Measurements from ENCODE around the gene LIM2. TPM values are rescaled to one million over a fixed set of nuclear protein-coding genes. Genes with fewer than 3 reads are reported as not detected.

LIM2 gene
- total and polyA plus RNA-seq, 2 experiments from 2014 or later: not detected

DNA sequence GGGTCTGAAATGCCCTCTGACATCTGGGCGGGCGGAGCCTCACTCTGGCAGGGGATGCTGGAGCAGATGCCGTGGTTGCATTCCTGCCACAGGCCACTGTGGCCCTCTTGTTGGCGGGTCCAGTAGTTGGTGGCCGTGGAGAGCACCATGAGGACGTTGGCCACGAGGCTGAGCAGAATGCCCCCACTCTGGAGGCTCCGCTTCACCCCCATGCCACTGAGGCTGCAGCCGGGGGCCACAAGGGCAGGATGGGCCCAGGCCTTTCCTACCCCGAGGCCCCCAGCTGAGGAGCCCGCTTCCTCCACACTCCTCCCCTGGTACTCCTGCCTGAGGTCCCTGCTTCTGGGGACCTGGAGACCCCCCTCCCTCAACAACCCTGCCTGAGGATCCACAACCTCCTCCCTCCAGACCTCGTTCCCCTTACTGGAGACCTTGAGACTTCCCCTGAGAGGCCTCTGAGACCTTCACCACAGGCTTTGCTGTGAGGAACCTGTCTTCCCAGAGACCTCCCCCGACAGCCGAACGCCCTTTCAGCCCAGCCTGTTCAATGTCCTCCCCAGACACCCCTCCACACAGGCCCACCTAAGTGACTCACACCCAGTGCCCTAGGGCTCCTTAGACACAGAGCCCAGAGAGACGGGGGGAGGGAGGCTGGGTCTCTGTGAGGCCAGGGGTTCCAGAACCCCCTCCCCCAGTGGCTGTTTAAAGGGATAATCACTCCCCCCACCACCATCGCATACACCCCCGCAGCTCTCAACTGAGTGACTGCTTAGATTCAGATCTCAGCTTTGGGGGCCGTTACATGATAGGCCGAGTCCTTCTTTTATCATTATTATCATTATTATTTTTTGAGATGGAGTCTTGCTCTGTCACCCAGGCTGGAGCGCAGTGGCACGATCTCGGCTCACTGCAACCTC, 19.1 kb downstream of the LIM2 start, which contains the start of gene CLDND2:
CLDND2 (minus strand) TSS at position 638 of the 917 bp plus-strand sequence; CDS start at position 212, 426 bp downstream.
- Histone ChIP-seq H3F3A (replicated peaks; ENCODE audit: low read depth) (no peaks in the 10 kb centered on the region; the same call in 1 of the 2 replicates), H3K27me3 (ENCODE audit: insufficient read depth) (no peaks in the 10 kb centered on the region), H3K4me2 (peak within 1 kb of the TSS; percentile 89), H3K4me1 (ENCODE audit: insufficient read depth) (peaks cover 15% of the 10 kb centered on the region; the same call in 1 of the 2 replicates), H2AFZ (peak within 1 kb of the TSS; percentile 69), H3K4me3 (peak within 1 kb of the TSS; percentile 98), H3K79me2 (replicated peaks; ENCODE audit: insufficient read depth) (0 out of 2 replicates have a peak, but pooled peaks cover 4% of the 10 kb centered on the region), H3K36me3 (ENCODE audit: insufficient read depth) (no peaks in the 10 kb centered on the region), H3K9me2 (ENCODE audit: insufficient read depth) (no peaks in the 10 kb centered on the region), H4K20me1 (replicated peaks; ENCODE audit: insufficient read depth) (no peaks in the 10 kb centered on the region), H3K27ac (ENCODE audit: low read depth) (peak within 1 kb of the TSS; percentile 86)
- Mint-ChIP-seq H3K27me3 (ENCODE audit: insufficient read depth, low read depth, poor library complexity) (peaks cover 18% of the 10 kb centered on the region), H3K27ac (peak within 1 kb of the TSS; percentile 96), H3K36me3 (ENCODE audit: low read depth) (no peaks in the 10 kb centered on the region; the same call in 2 of the 3 replicates), H3K4me3 (peak within 1 kb of the TSS; percentile 99), H3K4me1 (peaks cover 21% of the 10 kb centered on the region), H3K9me3 (no peaks in the 10 kb centered on the region; the same call in 2 of the 3 replicates)
- DNase-seq (ENCODE audit: low spot score): no peak
- TF ChIP-seq, protein P1, sequence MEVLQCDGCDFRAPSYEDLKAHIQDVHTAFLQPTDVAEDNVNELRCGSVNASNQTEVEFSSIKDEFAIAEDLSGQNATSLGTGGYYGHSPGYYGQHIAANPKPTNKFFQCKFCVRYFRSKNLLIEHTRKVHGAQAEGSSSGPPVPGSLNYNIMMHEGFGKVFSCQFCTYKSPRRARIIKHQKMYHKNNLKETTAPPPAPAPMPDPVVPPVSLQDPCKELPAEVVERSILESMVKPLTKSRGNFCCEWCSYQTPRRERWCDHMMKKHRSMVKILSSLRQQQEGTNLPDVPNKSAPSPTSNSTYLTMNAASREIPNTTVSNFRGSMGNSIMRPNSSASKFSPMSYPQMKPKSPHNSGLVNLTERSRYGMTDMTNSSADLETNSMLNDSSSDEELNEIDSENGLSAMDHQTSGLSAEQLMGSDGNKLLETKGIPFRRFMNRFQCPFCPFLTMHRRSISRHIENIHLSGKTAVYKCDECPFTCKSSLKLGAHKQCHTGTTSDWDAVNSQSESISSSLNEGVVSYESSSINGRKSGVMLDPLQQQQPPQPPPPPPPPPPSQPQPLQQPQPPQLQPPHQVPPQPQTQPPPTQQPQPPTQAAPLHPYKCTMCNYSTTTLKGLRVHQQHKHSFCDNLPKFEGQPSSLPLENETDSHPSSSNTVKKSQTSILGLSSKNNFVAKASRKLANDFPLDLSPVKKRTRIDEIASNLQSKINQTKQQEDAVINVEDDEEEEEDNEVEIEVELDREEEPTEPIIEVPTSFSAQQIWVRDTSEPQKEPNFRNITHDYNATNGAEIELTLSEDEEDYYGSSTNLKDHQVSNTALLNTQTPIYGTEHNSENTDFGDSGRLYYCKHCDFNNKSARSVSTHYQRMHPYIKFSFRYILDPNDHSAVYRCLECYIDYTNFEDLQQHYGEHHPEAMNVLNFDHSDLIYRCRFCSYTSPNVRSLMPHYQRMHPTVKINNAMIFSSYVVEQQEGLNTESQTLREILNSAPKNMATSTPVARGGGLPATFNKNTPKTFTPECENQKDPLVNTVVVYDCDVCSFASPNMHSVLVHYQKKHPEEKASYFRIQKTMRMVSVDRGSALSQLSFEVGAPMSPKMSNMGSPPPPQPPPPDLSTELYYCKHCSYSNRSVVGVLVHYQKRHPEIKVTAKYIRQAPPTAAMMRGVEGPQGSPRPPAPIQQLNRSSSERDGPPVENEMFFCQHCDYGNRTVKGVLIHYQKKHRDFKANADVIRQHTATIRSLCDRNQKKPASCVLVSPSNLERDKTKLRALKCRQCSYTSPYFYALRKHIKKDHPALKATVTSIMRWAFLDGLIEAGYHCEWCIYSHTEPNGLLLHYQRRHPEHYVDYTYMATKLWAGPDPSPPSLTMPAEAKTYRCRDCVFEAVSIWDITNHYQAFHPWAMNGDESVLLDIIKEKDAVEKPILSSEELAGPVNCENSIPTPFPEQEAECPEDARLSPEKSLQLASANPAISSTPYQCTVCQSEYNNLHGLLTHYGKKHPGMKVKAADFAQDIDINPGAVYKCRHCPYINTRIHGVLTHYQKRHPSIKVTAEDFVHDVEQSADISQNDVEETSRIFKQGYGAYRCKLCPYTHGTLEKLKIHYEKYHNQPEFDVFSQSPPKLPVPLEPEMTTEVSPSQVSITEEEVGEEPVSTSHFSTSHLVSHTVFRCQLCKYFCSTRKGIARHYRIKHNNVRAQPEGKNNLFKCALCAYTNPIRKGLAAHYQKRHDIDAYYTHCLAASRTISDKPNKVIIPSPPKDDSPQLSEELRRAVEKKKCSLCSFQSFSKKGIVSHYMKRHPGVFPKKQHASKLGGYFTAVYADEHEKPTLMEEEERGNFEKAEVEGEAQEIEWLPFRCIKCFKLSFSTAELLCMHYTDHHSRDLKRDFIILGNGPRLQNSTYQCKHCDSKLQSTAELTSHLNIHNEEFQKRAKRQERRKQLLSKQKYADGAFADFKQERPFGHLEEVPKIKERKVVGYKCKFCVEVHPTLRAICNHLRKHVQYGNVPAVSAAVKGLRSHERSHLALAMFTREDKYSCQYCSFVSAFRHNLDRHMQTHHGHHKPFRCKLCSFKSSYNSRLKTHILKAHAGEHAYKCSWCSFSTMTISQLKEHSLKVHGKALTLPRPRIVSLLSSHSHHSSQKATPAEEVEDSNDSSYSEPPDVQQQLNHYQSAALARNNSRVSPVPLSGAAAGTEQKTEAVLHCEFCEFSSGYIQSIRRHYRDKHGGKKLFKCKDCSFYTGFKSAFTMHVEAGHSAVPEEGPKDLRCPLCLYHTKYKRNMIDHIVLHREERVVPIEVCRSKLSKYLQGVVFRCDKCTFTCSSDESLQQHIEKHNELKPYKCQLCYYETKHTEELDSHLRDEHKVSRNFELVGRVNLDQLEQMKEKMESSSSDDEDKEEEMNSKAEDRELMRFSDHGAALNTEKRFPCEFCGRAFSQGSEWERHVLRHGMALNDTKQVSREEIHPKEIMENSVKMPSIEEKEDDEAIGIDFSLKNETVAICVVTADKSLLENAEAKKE (CRISPR knock-in tag; IDR thresholded peaks at IDR 0.05): no peak
- TF ChIP-seq, protein P2, sequence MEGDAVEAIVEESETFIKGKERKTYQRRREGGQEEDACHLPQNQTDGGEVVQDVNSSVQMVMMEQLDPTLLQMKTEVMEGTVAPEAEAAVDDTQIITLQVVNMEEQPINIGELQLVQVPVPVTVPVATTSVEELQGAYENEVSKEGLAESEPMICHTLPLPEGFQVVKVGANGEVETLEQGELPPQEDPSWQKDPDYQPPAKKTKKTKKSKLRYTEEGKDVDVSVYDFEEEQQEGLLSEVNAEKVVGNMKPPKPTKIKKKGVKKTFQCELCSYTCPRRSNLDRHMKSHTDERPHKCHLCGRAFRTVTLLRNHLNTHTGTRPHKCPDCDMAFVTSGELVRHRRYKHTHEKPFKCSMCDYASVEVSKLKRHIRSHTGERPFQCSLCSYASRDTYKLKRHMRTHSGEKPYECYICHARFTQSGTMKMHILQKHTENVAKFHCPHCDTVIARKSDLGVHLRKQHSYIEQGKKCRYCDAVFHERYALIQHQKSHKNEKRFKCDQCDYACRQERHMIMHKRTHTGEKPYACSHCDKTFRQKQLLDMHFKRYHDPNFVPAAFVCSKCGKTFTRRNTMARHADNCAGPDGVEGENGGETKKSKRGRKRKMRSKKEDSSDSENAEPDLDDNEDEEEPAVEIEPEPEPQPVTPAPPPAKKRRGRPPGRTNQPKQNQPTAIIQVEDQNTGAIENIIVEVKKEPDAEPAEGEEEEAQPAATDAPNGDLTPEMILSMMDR (conservative IDR thresholded peaks at IDR 0.05; ENCODE audit: low read depth in 2 of 2): no peak
- TF ChIP-seq ZNF331 (CRISPR knock-in tag; IDR thresholded peaks at IDR 0.05; ENCODE audit: low read depth) (no peak), EZH2phosphoT487 (IDR thresholded peaks at IDR 0.05; ENCODE audit: unreplicated experiment) (no peak), POLR2AphosphoS5 (IDR thresholded peaks at IDR 0.05; ENCODE audit: low read depth) (no peak), NANOG (IDR thresholded peaks at IDR 0.05; ENCODE audit: borderline replicate concordance) (no peak), ZNF114 (CRISPR knock-in tag; IDR thresholded peaks at IDR 0.05) (no peak), STAT1 (IDR thresholded peaks at IDR 0.05; ENCODE audit: unreplicated experiment) (no peak), EZH2 (IDR thresholded peaks at IDR 0.05; ENCODE audit: low read depth, unreplicated experiment) (no peak), CREB1 (CRISPR knock-in tag; IDR thresholded peaks at IDR 0.05; ENCODE audit: low read depth) (no peak), JUNB (IDR thresholded peaks at IDR 0.05; ENCODE audit: unreplicated experiment) (no peak)
- TF ChIP-seq, protein P3, sequence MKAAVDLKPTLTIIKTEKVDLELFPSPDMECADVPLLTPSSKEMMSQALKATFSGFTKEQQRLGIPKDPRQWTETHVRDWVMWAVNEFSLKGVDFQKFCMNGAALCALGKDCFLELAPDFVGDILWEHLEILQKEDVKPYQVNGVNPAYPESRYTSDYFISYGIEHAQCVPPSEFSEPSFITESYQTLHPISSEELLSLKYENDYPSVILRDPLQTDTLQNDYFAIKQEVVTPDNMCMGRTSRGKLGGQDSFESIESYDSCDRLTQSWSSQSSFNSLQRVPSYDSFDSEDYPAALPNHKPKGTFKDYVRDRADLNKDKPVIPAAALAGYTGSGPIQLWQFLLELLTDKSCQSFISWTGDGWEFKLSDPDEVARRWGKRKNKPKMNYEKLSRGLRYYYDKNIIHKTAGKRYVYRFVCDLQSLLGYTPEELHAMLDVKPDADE (IDR thresholded peaks at IDR 0.05): no peak
- TF ChIP-seq, protein P4, sequence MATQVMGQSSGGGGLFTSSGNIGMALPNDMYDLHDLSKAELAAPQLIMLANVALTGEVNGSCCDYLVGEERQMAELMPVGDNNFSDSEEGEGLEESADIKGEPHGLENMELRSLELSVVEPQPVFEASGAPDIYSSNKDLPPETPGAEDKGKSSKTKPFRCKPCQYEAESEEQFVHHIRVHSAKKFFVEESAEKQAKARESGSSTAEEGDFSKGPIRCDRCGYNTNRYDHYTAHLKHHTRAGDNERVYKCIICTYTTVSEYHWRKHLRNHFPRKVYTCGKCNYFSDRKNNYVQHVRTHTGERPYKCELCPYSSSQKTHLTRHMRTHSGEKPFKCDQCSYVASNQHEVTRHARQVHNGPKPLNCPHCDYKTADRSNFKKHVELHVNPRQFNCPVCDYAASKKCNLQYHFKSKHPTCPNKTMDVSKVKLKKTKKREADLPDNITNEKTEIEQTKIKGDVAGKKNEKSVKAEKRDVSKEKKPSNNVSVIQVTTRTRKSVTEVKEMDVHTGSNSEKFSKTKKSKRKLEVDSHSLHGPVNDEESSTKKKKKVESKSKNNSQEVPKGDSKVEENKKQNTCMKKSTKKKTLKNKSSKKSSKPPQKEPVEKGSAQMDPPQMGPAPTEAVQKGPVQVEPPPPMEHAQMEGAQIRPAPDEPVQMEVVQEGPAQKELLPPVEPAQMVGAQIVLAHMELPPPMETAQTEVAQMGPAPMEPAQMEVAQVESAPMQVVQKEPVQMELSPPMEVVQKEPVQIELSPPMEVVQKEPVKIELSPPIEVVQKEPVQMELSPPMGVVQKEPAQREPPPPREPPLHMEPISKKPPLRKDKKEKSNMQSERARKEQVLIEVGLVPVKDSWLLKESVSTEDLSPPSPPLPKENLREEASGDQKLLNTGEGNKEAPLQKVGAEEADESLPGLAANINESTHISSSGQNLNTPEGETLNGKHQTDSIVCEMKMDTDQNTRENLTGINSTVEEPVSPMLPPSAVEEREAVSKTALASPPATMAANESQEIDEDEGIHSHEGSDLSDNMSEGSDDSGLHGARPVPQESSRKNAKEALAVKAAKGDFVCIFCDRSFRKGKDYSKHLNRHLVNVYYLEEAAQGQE (IDR thresholded peaks at IDR 0.05; ENCODE audit: unreplicated experiment): no peak
- ATAC-seq: peak; percentile 2; the same call in 1 of the 3 replicates
